Fibroblast of lung (primary cell): ENCODE results near the gene DENND4B. TPM values are rescaled to one million over a fixed set of nuclear protein-coding genes. Genes with fewer than 3 reads are reported as not detected.

Experiments used
- DNase-seq, 2 donors: peaks; one replicate each; pipeline versions ENCODE4 v3.0.0 to v3.0.0-alpha.2; 2010; ENCODE audit warnings: low read depth in 2 of 2
- H2AFZ ChIP-seq: 2 replicates; pipeline ENCODE4 v1.5.1; 2012; ENCODE audit warnings: low read length, control low read depth, inconsistent platforms
- H3K27ac ChIP-seq: 2 replicates; pipeline ENCODE4 v1.5.1; 2011; ENCODE audit warnings: low read length, control low read depth; ENCODE audit not compliant: insufficient read depth
- H3K27me3 ChIP-seq: 2 replicates; pipeline ENCODE4 v1.5.1; 2011; ENCODE audit warnings: mild to moderate bottlenecking, low read length; ENCODE audit not compliant: control insufficient read depth, insufficient read depth
- H3K36me3 ChIP-seq: 2 replicates; pipeline ENCODE4 v1.5.1; 2011; ENCODE audit warnings: low read length; ENCODE audit not compliant: control insufficient read depth, insufficient read depth
- H3K4me1 ChIP-seq: 2 replicates; pipeline ENCODE4 v1.5.1; 2011; ENCODE audit warnings: low read length; ENCODE audit not compliant: control insufficient read depth, insufficient read depth; ENCODE audit errors: extremely low read depth
- H3K4me2 ChIP-seq: 2 replicates; pipeline ENCODE4 v1.5.1; 2011; ENCODE audit warnings: low read length, control low read depth; ENCODE audit not compliant: insufficient read depth; ENCODE audit errors: extremely low read depth
- H3K4me3 ChIP-seq, 4 experiments: fragments of 200-600 bp in 1 of 4; sonication (generic) in 1 of 4; replicated peaks in 1 of 4; 2 replicates each; pipeline ENCODE4 v1.5.1; 2011 to 2016; ENCODE audit warnings: low read length in 4 of 4, low read depth in 3 of 4, mild to moderate bottlenecking in 3 of 4, control low read depth in 2 of 4, inconsistent platforms in 1 of 4, mixed read lengths in 1 of 4; ENCODE audit not compliant: insufficient read depth in 1 of 4; ENCODE audit errors: control extremely low read depth in 1 of 4
- H3K79me2 ChIP-seq: 2 replicates; pipeline ENCODE4 v1.5.1; 2012; ENCODE audit warnings: mild to moderate bottlenecking, low read length, inconsistent platforms; ENCODE audit not compliant: control insufficient read depth, insufficient read depth
- H3K9ac ChIP-seq: 2 replicates; pipeline ENCODE4 v1.5.1; 2011; ENCODE audit warnings: mild to moderate bottlenecking, low read length, control low read depth; ENCODE audit not compliant: insufficient read depth
- H3K9me3 ChIP-seq: 2 replicates; pipeline ENCODE4 v1.5.1; 2012; ENCODE audit warnings: low read depth, low read length; ENCODE audit not compliant: control insufficient read depth, insufficient read depth
- H4K20me1 ChIP-seq: 2 replicates; pipeline ENCODE4 v1.5.1; 2011; ENCODE audit warnings: low read length; ENCODE audit not compliant: control insufficient read depth, insufficient read depth; ENCODE audit errors: extremely low read depth
- CTCF ChIP-seq, 2 donors: IDR thresholded peaks in 1 of 2; conservative IDR thresholded peaks in 1 of 2; 1 replicate in 1 of 2; 2 replicates in 1 of 2; pipeline ENCODE4 v1.5.1; 2011 to 2012; ENCODE audit warnings: low read length in 2 of 2, control low read depth in 1 of 2, inconsistent platforms in 1 of 2, low read depth in 1 of 2, mild to moderate bottlenecking in 1 of 2
- EZH2 ChIP-seq: IDR thresholded peaks from 2 replicates; pipeline ENCODE4 v1.5.1; 2012; ENCODE audit warnings: low read length, control low read depth, mild to moderate bottlenecking; ENCODE audit errors: missing control alignments
- polyA plus RNA-seq, 2 donors: library from polyadenylated mRNA; depleted of rRNA in 1 of 2; stranded (reverse) in 1 of 2; unstranded in 1 of 2; fragments of >200 nt; gene quantifications; 2 replicates each; pipeline ENCODE4 v1.2.1, GENCODE V29; 2011 to 2012; ENCODE audit warnings: missing spikeins in 1 of 2
- total RNA-seq: library from RNA; depleted of rRNA; stranded (reverse); fragments of >200 nt; gene quantifications from 2 replicates; pipeline ENCODE4 v1.2.1, GENCODE V29; 2014

Gene DENND4B
- total and polyA plus RNA-seq, 2 donors (not counting 1 experiment from before 2014, with no cell fraction given): 9.1 to 17.7 TPM

DNA sequence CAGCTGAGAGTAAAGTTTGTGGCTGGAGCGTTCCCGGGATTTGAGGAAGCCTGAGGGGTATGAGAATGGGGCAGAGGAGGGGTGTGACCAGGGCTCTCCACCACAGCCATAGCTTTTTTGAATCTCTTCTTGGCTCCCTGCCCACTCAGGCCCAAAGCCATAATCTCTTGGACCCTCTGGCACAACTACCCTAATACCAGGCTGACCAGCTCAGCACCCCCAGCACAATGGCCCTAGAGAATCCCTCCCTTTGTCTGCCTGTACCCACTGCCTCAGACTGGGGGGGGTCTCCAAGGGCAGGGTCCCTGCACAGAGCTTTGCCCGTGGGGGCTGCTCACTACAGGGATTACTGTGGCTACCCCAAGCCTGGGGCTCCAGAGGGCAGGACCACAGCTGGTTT is 7.5 kb downstream of the DENND4B start:
- H3K4me1 ChIP-seq: no peaks in the 10 kb centered on the region
- H3K27me3 ChIP-seq: no peaks in the 10 kb centered on the region
- H3K79me2 ChIP-seq: no peaks in the 10 kb centered on the region
- H2AFZ ChIP-seq: no peak overlapping the region
- H4K20me1 ChIP-seq: no peaks in the 10 kb centered on the region
- H3K27ac ChIP-seq: no peak overlapping the region
- no peaks in the 10 kb centered on the region for H3K9me3 ChIP-seq
- H3K36me3 ChIP-seq: peaks cover 28% of the 10 kb centered on the region
- H3K9ac ChIP-seq: no peak overlapping the region
- DNase-seq: no peak
- H3K4me3 ChIP-seq: no peak overlapping the region
- TF ChIP-seq EZH2: no peak
- no peak for TF ChIP-seq CTCF (conservative IDR thresholded peaks at IDR 0.05 in 1 of 2, IDR thresholded peaks at IDR 0.05 in 1 of 2; ENCODE audit: low read depth in 1 of 2, low read length in 2 of 2)
- no peak overlapping the region for H3K4me2 ChIP-seq

DNA sequence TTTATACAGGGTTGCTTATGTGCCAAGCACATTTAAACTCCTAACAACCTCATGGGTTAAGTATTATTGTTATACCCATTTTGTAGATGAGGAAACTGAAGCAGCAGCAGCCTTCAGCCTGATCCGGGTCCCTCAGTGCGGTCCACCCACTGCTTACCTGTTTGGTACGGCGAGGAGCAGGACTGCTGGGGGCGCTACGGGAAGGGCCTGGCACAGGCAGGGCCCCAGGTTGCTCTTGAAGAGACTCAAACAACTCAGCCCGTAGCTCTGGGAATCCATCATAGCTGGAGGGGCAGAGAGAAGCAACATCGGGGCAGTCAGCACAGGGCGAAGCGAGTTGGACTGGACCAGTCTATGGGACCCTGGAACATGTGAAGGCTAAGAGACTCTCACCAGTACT is 9.2 kb downstream of the DENND4B start:
- no peaks in the 10 kb centered on the region for H4K20me1 ChIP-seq
- H3K9ac ChIP-seq: no peak overlapping the region
- TF ChIP-seq CTCF (conservative IDR thresholded peaks at IDR 0.05 in 1 of 2, IDR thresholded peaks at IDR 0.05 in 1 of 2; ENCODE audit: low read depth in 1 of 2, low read length in 2 of 2) (no peak), EZH2 (no peak)
- no peak overlapping the region for H3K27ac ChIP-seq
- no peak overlapping the region for H3K4me3 ChIP-seq
- no peaks in the 10 kb centered on the region for H3K27me3 ChIP-seq
- H2AFZ ChIP-seq: no peak overlapping the region
- no peaks in the 10 kb centered on the region for H3K4me1 ChIP-seq
- H3K79me2 ChIP-seq: no peaks in the 10 kb centered on the region
- H3K4me2 ChIP-seq: no peak overlapping the region
- H3K36me3 ChIP-seq: peaks cover 27% of the 10 kb centered on the region
- no peak for DNase-seq
- no peaks in the 10 kb centered on the region for H3K9me3 ChIP-seq

GRCh38 chr1:153936011-153936802 is 10.3 kb downstream of the DENND4B start:
- Histone ChIP-seq H3K27me3 (no peaks in the 10 kb centered on the region), H3K9me3 (no peaks in the 10 kb centered on the region), H3K36me3 (peaks cover 26% of the 10 kb centered on the region), H3K4me2 (no peak overlapping the region), H3K4me3 (no peak overlapping the region), H3K27ac (no peak overlapping the region), H3K4me1 (no peaks in the 10 kb centered on the region), H4K20me1 (no peaks in the 10 kb centered on the region), H3K9ac (no peak overlapping the region), H2AFZ (no peak overlapping the region), H3K79me2 (no peaks in the 10 kb centered on the region)
- no peak for TF ChIP-seq CTCF (conservative IDR thresholded peaks at IDR 0.05 in 1 of 2, IDR thresholded peaks at IDR 0.05 in 1 of 2; ENCODE audit: low read depth in 1 of 2, low read length in 2 of 2)
- TF ChIP-seq EZH2: no peak
- no peak for DNase-seq
